NCI-H69 (cell line): Measurements from ENCODE around the gene TMEM214.

Experiments used
- DNase-seq: peaks from one replicate; lab custom pipeline; 2025; lab: John Stamatoyannopoulos, UW

The TMEM214 gene

DNA sequence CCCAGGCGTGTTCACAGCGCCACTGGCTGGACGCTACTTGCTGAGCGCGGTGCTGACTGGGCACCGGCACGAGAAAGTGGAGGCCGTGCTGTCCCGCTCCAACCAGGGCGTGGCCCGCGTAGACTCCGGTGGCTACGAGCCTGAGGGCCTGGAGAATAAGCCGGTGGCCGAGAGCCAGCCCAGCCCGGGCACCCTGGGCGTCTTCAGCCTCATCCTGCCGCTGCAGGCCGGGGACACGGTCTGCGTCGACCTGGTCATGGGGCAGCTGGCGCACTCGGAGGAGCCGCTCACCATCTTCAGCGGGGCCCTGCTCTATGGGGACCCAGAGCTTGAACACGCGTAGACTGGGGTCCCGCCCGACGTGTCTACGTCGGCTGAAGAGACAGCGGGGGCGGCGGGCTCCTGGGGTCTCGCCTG, 52.9 kb downstream of the TMEM214 start:
- DNase-seq, result peak; percentile 49

DNA sequence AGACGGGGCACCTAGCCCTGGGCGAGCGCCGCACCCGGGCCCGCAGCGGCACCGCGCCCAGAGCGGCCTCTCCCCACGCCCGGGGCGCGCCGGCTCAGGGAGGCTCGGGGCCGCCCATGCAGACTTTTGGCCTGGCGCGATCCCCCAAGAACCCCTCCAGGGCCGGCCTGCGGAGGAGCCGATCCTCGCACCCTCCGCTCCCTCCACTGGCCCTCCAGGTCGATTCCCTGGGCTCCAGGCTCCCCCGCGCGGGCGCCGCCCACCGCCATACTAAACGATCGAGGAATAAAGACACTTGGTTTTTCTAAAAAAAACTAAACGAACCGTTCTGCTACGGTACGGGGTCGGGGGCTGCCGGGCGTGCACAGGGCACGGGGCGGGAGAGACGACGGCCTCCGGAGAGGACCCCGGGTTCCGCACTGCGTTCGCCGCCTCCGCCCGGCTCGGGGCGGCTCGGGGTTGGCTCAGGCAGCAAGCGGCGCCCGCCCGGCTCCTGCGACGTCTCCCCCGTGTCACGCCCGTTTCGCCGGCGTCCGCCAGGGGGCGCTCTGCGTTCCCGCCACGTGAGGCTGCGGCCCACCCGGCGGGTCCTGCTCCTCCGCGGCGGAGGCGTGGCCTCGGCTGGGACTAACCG, 53.4 kb downstream of the TMEM214 start:
- DNase-seq, result peak; percentile 91

DNA sequence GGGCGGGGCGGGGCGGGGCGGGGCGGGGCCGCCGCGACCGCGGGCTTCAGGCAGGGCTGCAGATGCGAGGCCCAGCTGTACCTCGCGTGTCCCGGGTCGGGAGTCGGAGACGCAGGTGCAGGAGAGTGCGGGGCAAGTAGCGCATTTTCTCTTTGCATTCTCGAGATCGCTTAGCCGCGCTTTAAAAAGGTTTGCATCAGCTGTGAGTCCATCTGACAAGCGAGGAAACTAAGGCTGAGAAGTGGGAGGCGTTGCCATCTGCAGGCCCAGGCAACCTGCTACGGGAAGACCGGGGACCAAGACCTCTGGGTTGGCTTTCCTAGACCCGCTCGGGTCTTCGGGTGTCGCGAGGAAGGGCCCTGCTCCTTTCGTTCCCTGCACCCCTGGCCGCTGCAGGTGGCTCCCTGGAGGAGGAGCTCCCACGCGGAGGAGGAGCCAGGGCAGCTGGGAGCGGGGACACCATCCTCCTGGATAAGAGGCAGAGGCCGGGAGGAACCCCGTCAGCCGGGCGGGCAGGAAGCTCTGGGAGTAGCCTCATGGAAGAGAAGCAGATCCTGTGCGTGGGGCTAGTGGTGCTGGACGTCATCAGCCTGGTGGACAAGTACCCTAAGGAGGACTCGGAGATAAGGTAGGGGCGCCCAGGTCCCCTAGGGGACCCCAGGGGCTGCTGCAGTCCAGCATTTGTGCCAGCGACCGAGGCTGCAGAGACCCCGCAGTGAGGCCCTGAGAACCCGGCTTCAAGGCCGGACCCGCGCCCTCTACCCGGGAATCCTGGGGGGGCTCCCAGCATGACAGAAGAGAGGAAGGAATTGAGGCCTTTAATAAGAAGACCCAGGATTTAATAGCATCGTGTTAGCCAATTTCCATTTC, 54.2 kb downstream of the TMEM214 start, which contains the start of gene KHK:
TSS of gene KHK (plus strand) at position 49 of the 870 bp plus-strand sequence. CDS start at position 537, 488 bp downstream.
- peak; percentile 77 for DNase-seq

DNA sequence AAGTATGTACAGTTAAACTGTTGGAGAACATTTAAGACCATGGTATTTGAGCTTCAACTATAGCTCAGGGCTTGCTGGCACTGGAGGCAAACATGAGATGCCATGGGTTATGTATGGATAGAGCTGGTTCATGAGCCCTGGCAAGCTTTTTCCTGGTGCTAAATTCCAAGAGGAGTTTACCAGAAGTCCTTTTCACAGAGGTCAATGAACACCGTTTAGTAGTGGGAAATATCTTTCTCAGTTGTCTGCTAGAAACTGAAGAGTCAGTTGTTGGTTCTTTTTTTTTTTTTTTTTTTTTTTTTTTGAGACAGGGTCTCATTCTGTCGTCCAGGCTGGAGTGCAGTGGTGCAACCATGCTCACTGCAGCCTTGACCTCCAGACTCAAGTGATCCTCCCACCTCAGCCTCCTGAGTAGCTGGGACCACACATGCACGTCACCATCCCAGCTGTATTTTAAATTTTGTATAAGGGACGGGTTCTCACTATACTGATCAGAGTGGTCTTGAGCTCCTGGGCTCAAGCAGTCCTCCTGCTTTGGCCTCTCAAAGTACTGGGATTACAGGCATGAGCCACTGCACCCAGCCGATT, 55.2 kb downstream of the TMEM214 start:
- DNase-seq, result no peak

DNA sequence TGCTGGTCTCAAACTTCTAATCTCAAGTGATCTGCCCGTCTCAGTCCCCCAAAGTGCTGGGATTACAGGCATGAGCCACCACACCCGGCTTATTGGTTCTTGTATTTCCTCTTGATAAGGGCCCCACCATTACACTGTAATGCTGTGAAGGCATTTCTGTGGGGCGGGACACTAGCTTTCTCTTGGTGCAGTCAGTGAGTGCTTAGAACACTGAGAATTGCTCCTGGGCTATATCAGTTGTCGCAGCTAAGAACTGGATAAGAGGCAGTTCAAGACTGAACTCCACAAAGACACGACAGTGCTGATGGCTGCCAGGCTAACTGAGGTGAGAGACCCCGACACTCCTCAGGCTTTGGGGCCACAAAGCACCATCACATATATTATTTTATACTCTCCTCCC, 55.9 kb downstream of the TMEM214 start:
- DNase-seq, result no peak

DNA sequence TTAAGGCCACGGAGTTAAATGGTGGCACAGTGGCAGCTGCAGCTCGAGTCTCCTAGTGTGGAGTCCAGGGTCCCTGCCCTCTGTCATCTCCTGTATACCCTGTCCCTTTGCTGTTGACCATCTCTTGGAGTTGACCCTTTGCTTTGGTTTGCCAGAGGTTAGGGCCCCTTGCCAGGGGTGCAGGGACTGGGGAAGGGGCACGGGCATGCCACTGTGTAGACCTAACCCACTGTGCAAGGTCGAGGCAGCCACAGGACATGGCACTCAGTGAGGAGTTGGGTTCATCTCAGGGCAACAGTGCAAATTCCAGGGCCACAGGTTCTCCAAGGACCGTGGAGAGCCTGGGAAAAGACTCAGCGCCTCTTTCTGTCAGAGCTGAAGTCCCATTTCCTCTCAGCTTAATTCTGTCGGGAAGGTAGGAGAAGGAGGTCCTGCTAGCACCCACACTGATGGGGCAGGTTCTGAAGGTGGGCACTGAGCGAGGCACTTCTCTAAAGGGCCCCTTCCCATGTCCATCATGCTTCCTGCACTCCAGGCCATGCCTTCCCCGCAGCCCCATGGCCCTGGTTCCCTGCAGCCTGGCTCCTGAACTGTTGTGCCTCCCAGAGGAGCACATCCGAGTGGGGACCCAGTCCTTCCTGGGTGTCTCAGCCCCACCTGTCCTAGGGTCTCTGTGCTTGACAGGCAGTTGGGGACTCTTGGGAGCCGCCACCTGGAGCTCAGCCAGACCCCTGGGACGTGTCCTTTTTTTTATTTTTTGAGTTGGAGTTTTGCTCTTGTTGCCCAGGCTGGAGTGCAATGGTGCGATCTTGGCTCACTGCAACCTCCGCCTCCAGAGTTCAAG, 56.6 kb downstream of the TMEM214 start:
- DNase-seq, result no peak
